ENCODE results near the gene EPN2. TPM values are rescaled to one million over a fixed set of nuclear protein-coding genes. Genes with fewer than 3 reads are reported as not detected.

The EPN2 gene
- polyA plus RNA-seq, 1 donor from 2014 or later, result 37.8 TPM

- H4K20me1 ChIP-seq (ENCODE audit: insufficient read depth), result no peaks in the 10 kb centered on the region
- H3K36me3 ChIP-seq (ENCODE audit: insufficient read depth, low read length), result no peaks in the 10 kb centered on the region
- H3K9ac ChIP-seq (ENCODE audit: low read length), result no peak overlapping the region
- no peaks in the 10 kb centered on the region for H3K27me3 ChIP-seq (ENCODE audit: insufficient read depth, low read depth, low read length)
- no peaks in the 10 kb centered on the region for H3K9me3 ChIP-seq (ENCODE audit: low read length)
- H2AFZ ChIP-seq (ENCODE audit: low read depth, low read length), result no peak overlapping the region
- H3K4me2 ChIP-seq (ENCODE audit: low read length), result no peak overlapping the region
- H3K27ac ChIP-seq (ENCODE audit: low read length), result no peak overlapping the region
- no peaks in the 10 kb centered on the region for H3F3A ChIP-seq (ENCODE audit: insufficient read depth, low read length, poor library complexity, severe bottlenecking)
- no peaks in the 10 kb centered on the region for H3K9me2 ChIP-seq (ENCODE audit: insufficient read depth, low read length)
- H3K4me3 ChIP-seq (ENCODE audit: low read length), result no peak overlapping the region
- TF ChIP-seq EZH2 (IDR thresholded peaks at IDR 0.05; ENCODE audit: borderline replicate concordance, insufficient read depth, low read length, poor library complexity, severe bottlenecking) (no peak), POLR2AphosphoS5 (IDR thresholded peaks at IDR 0.05) (no peak), RAD21 (conservative IDR thresholded peaks at IDR 0.05) (no peak), EP300 (conservative IDR thresholded peaks at IDR 0.05; ENCODE audit: poor library complexity, severe bottlenecking) (no peak), SMC3 (conservative IDR thresholded peaks at IDR 0.05; ENCODE audit: poor library complexity) (no peak), MXI1 (conservative IDR thresholded peaks at IDR 0.05; ENCODE audit: poor library complexity, severe bottlenecking) (no peak), CTCF (IDR thresholded peaks at IDR 0.05; ENCODE audit: poor library complexity, severe bottlenecking) (no peak)
- H3K79me2 ChIP-seq (replicated peaks; ENCODE audit: insufficient read depth, low read length), result no peaks in the 10 kb centered on the region
Measured at GRCh38 chr17:19302791-19303331, 65.7 kb downstream of the EPN2 start.

GRCh38 chr17:19303367-19303776, 66.2 kb downstream of the EPN2 start:
- no peak overlapping the region for H3K4me3 ChIP-seq (ENCODE audit: low read length)

GRCh38 chr17:19304209-19304608, 67.0 kb downstream of the EPN2 start:
- Histone ChIP-seq H3K79me2 (replicated peaks; ENCODE audit: insufficient read depth, low read length) (no peaks in the 10 kb centered on the region), H3K36me3 (ENCODE audit: insufficient read depth, low read length) (no peaks in the 10 kb centered on the region), H3F3A (ENCODE audit: insufficient read depth, low read length, poor library complexity, severe bottlenecking) (no peaks in the 10 kb centered on the region), H4K20me1 (ENCODE audit: insufficient read depth) (no peaks in the 10 kb centered on the region), H3K9ac (ENCODE audit: low read length) (no peak overlapping the region), H3K4me3 (ENCODE audit: low read length) (no peak overlapping the region), H3K9me2 (ENCODE audit: insufficient read depth, low read length) (no peaks in the 10 kb centered on the region), H3K4me2 (ENCODE audit: low read length) (no peak overlapping the region), H3K27ac (ENCODE audit: low read length) (no peak overlapping the region), H3K9me3 (ENCODE audit: low read length) (no peaks in the 10 kb centered on the region), H3K27me3 (ENCODE audit: insufficient read depth, low read depth, low read length) (no peaks in the 10 kb centered on the region), H2AFZ (ENCODE audit: low read depth, low read length) (no peak overlapping the region)
- TF ChIP-seq TAF1 (IDR thresholded peaks at IDR 0.05; ENCODE audit: low read depth), result no peak
- TF ChIP-seq CTCF (IDR thresholded peaks at IDR 0.05; ENCODE audit: poor library complexity, severe bottlenecking), result no peak
- no peak for TF ChIP-seq SMC3 (conservative IDR thresholded peaks at IDR 0.05; ENCODE audit: poor library complexity)
- TF ChIP-seq REST (IDR thresholded peaks at IDR 0.05; ENCODE audit: borderline replicate concordance), result no peak
- no peak for TF ChIP-seq EP300 (conservative IDR thresholded peaks at IDR 0.05; ENCODE audit: poor library complexity, severe bottlenecking)
- TF ChIP-seq POLR2AphosphoS5 (IDR thresholded peaks at IDR 0.05), result no peak

More at GRCh38 chr17:19303367-19303776, 66.2 kb downstream of the EPN2 start:
- Histone ChIP-seq H3F3A (ENCODE audit: insufficient read depth, low read length, poor library complexity, severe bottlenecking) (no peaks in the 10 kb centered on the region), H3K36me3 (ENCODE audit: insufficient read depth, low read length) (no peaks in the 10 kb centered on the region), H3K4me2 (ENCODE audit: low read length) (no peak overlapping the region), H3K27ac (ENCODE audit: low read length) (no peak overlapping the region), H3K9me2 (ENCODE audit: insufficient read depth, low read length) (no peaks in the 10 kb centered on the region), H3K9me3 (ENCODE audit: low read length) (no peaks in the 10 kb centered on the region), H2AFZ (ENCODE audit: low read depth, low read length) (no peak overlapping the region), H4K20me1 (ENCODE audit: insufficient read depth) (no peaks in the 10 kb centered on the region), H3K27me3 (ENCODE audit: insufficient read depth, low read depth, low read length) (no peaks in the 10 kb centered on the region), H3K79me2 (replicated peaks; ENCODE audit: insufficient read depth, low read length) (no peaks in the 10 kb centered on the region), H3K9ac (ENCODE audit: low read length) (no peak overlapping the region)
- no peak for TF ChIP-seq MXI1 (conservative IDR thresholded peaks at IDR 0.05; ENCODE audit: poor library complexity, severe bottlenecking)
- TF ChIP-seq SMC3 (conservative IDR thresholded peaks at IDR 0.05; ENCODE audit: poor library complexity), result no peak
- TF ChIP-seq RAD21 (conservative IDR thresholded peaks at IDR 0.05), result no peak
- TF ChIP-seq TAF1 (IDR thresholded peaks at IDR 0.05; ENCODE audit: low read depth), result no peak
